GM20431 (cell line): ENCODE data around the gene DAPK3.
"Not testable (repeated sequence)": the region's sequence is repeated elsewhere in the genome, so short reads cannot be mapped to it uniquely, and the experiment has no call there.

Source experiments
- in situ Hi-C: fragments of 300-500 bp; cut with MseI, MboI; formaldehyde crosslinking; loops from one replicate; pipeline ENCODE4 v1.15.0; 2020; ENCODE audit warnings: low sequenced_read_pairs; ENCODE audit not compliant: unreplicated experiment

The DAPK3 gene

GRCh38 chr19:3961007-3961406 lies 9.9 kb downstream of the DAPK3 start:
- in situ Hi-C loops = no loop called here

- in situ Hi-C loops = no loop called here
These were observed 11.2 kb downstream of the DAPK3 start for GRCh38 chr19:3959766-3960131.

GRCh38 chr19:3958836-3959765 lies 11.8 kb downstream of the DAPK3 start:
- in situ Hi-C loops = no loop called here

- in situ Hi-C loops = no loop called here
These were observed 15.2 kb downstream of the DAPK3 start for GRCh38 chr19:3955688-3956087.

- in situ Hi-C loops = not testable (repeated sequence)
These were observed 15.6 kb downstream of the DAPK3 start for GRCh38 chr19:3955276-3955675.

- in situ Hi-C loops = no loop called here
These were observed 16.8 kb downstream of the DAPK3 start for GRCh38 chr19:3954107-3954506.

- in situ Hi-C loops = not testable (repeated sequence)
These were observed 18.1 kb downstream of the DAPK3 start for GRCh38 chr19:3952755-3953276.

GRCh38 chr19:3950871-3951861 lies 19.7 kb downstream of the DAPK3 start:
- in situ Hi-C loops = no loop called here

GRCh38 chr19:3949997-3950859 lies 20.7 kb downstream of the DAPK3 start:
- in situ Hi-C loops = no loop called here

GRCh38 chr19:3949294-3949693 lies 21.6 kb downstream of the DAPK3 start:
- in situ Hi-C loops = no loop called here

GRCh38 chr19:3947316-3947933 lies 23.5 kb downstream of the DAPK3 start:
- in situ Hi-C loops = not testable (repeated sequence)

- in situ Hi-C loops = no loop called here
These were observed 25.1 kb downstream of the DAPK3 start for GRCh38 chr19:3945838-3946237.

GRCh38 chr19:3944018-3944721 lies 26.7 kb downstream of the DAPK3 start:
- in situ Hi-C loops = no loop called here

GRCh38 chr19:3942790-3943409 lies 28.0 kb downstream of the DAPK3 start:
- in situ Hi-C loops = no loop called here

- in situ Hi-C loops = not testable (repeated sequence)
These were observed 32.5 kb downstream of the DAPK3 start for GRCh38 chr19:3938300-3938950.

- in situ Hi-C loops = no loop called here
These were observed 34.1 kb downstream of the DAPK3 start for GRCh38 chr19:3936506-3937442.
